GM12801 (cell line): ENCODE measurements around the gene TARS1.

Experiments
- CTCF ChIP-seq: IDR thresholded peaks from one replicate; pipeline ENCODE4 v1.5.1; 2011; ENCODE audit warnings: control low read depth; ENCODE audit not compliant: insufficient read length; ENCODE audit errors: extremely low read depth

Gene TARS1

GRCh38 chr5:33490071-33490665, 49.4 kb downstream of the TARS1 start:
- TF ChIP-seq CTCF: no peak

GRCh38 chr5:33491941-33492340, 51.2 kb downstream of the TARS1 start:
- TF ChIP-seq CTCF: no peak

GRCh38 chr5:33494466-33494865, 53.7 kb downstream of the TARS1 start:
- TF ChIP-seq CTCF: no peak

- no peak for TF ChIP-seq CTCF
Measured at GRCh38 chr5:33501260-33501659, 60.5 kb downstream of the TARS1 start.

- no peak for TF ChIP-seq CTCF
Measured at GRCh38 chr5:33501899-33502298, 61.1 kb downstream of the TARS1 start.

GRCh38 chr5:33504570-33504969, 63.8 kb downstream of the TARS1 start:
- no peak for TF ChIP-seq CTCF

GRCh38 chr5:33507426-33507825, 66.7 kb downstream of the TARS1 start:
- no peak for TF ChIP-seq CTCF
